Parathyroid adenoma (tissue), 2 donors: ENCODE data around the gene RSPH10B2.
"Not testable (repeated sequence)": the region's sequence is repeated elsewhere in the genome, so short reads cannot be mapped to it uniquely, and the experiment has no call there.

Experiments
- H2AFZ ChIP-seq: fragments of 300-600 bp; sonication (generic); one replicate; pipeline ENCODE4 v1.7.0; 2017; ENCODE audit warnings: antibody characterized with exemption, mild to moderate bottlenecking
- H3K27ac ChIP-seq: fragments of 300-600 bp; sonication (generic); one replicate; pipeline ENCODE4 v1.7.0; 2017
- H3K27me3 ChIP-seq: fragments of 300-600 bp; sonication (generic); one replicate; pipeline ENCODE4 v1.7.0; 2017; ENCODE audit warnings: low read length; ENCODE audit not compliant: control insufficient read depth, insufficient read depth
- H3K36me3 ChIP-seq: fragments of 300-600 bp; sonication (generic); one replicate; pipeline ENCODE4 v1.7.0; 2017; ENCODE audit warnings: low read length; ENCODE audit not compliant: control insufficient read depth, insufficient read depth
- H3K4me1 ChIP-seq: fragments of 300-600 bp; sonication (generic); one replicate; pipeline ENCODE4 v1.7.0; 2017; ENCODE audit warnings: control low read depth
- H3K4me2 ChIP-seq: fragments of 300-600 bp; sonication (generic); one replicate; pipeline ENCODE4 v1.7.0; 2017; ENCODE audit warnings: low read length
- H3K4me3 ChIP-seq: fragments of 300-600 bp; sonication (generic); one replicate; pipeline ENCODE4 v1.7.0; 2017; ENCODE audit warnings: low read depth, low read length
- H3K79me2 ChIP-seq: fragments of 300-600 bp; sonication (generic); one replicate; pipeline ENCODE4 v1.7.0; 2017; ENCODE audit warnings: control low read depth
- H3K9ac ChIP-seq: fragments of 300-600 bp; sonication (generic); one replicate; pipeline ENCODE4 v1.7.0; 2017; ENCODE audit warnings: mild to moderate bottlenecking
- H3K9me3 ChIP-seq: fragments of 300-600 bp; sonication (generic); one replicate; pipeline ENCODE4 v1.7.0; 2017; ENCODE audit warnings: low read length; ENCODE audit not compliant: control insufficient read depth
- CTCF ChIP-seq: fragments of 300-600 bp; sonication (generic); IDR thresholded peaks from one replicate; pipeline ENCODE4 v1.7.0; 2017; ENCODE audit warnings: antibody characterized with exemption, mild to moderate bottlenecking
- donor health status: primary hyperparathyroidism.

RSPH10B2 gene

GRCh38 chr7:6753964-6754363 is at the start of gene RSPH10B2:
Gene RSPH10B2 (plus strand): TSS chr7:6754103. CDS start chr7:6757678, 3,575 bp downstream.
- H3K4me3 ChIP-seq = not testable (repeated sequence)

GRCh38 chr7:6705959-6706665 is 47.8 kb upstream of the RSPH10B2 start:
- no peaks in the 10 kb centered on the region for H3K9me3 ChIP-seq
- H3K27ac ChIP-seq = peak overlapping the region; percentile 55
- H2AFZ ChIP-seq = peak overlapping the region; percentile 97
- no peak for TF ChIP-seq CTCF
- H3K4me1 ChIP-seq = peaks cover 24% of the 10 kb centered on the region
- no peaks in the 10 kb centered on the region for H3K27me3 ChIP-seq
- H3K4me3 ChIP-seq = peak overlapping the region; percentile 84
- peak overlapping the region; percentile 71 for H3K9ac ChIP-seq
- no peaks in the 10 kb centered on the region for H3K36me3 ChIP-seq
- H3K4me2 ChIP-seq = peak overlapping the region; percentile 86
- peaks cover 42% of the 10 kb centered on the region for H3K79me2 ChIP-seq

More at GRCh38 chr7:6753964-6754363, at the start of gene RSPH10B2:
- H3K79me2 ChIP-seq, H3K4me1 ChIP-seq, H3K4me2 ChIP-seq, H2AFZ ChIP-seq, H3K9me3 ChIP-seq, H3K27ac ChIP-seq, H3K36me3 ChIP-seq, H3K9ac ChIP-seq, H3K27me3 ChIP-seq: not testable (repeated sequence)

- Histone ChIP-seq H3K27me3 (no peaks in the 10 kb centered on the region), H3K9ac (peak within 1 kb of the TSS; percentile 71)
Measured at GRCh38 chr7:6706666-6707407, 47.1 kb upstream of the RSPH10B2 start, which contains the start of gene ZNF12. Gene ZNF12 (minus strand): TSS chr7:6706947. CDS start chr7:6705173, 1,774 bp downstream.

GRCh38 chr7:6708304-6708703 is 45.6 kb upstream of the RSPH10B2 start:
- Histone ChIP-seq H3K36me3 (no peaks in the 10 kb centered on the region), H3K9ac (no peak overlapping the region), H3K27ac (no peak overlapping the region), H2AFZ (no peak overlapping the region), H3K4me2 (no peak overlapping the region), H3K79me2 (peaks cover 35% of the 10 kb centered on the region), H3K27me3 (no peaks in the 10 kb centered on the region), H3K9me3 (no peaks in the 10 kb centered on the region), H3K4me1 (peaks cover 17% of the 10 kb centered on the region), H3K4me3 (no peak overlapping the region)
- TF ChIP-seq CTCF = no peak

More at GRCh38 chr7:6706666-6707407, 47.1 kb upstream of the RSPH10B2 start, which contains the start of gene ZNF12:
- Histone ChIP-seq H3K4me2 (peak within 1 kb of the TSS; percentile 86), H3K9me3 (no peaks in the 10 kb centered on the region), H3K27ac (peak within 1 kb of the TSS; percentile 55), H3K79me2 (peaks cover 39% of the 10 kb centered on the region), H3K4me1 (peaks cover 23% of the 10 kb centered on the region), H3K36me3 (no peaks in the 10 kb centered on the region), H3K4me3 (peak within 1 kb of the TSS; percentile 84), H2AFZ (peak within 1 kb of the TSS; percentile 97)
- TF ChIP-seq CTCF = no peak

GRCh38 chr7:6709808-6710207 is 44.1 kb upstream of the RSPH10B2 start:
- Histone ChIP-seq H3K4me1 (peaks cover 12% of the 10 kb centered on the region), H3K9me3 (no peaks in the 10 kb centered on the region), H3K9ac (no peak overlapping the region), H3K27ac (no peak overlapping the region), H3K36me3 (no peaks in the 10 kb centered on the region), H2AFZ (no peak overlapping the region), H3K4me2 (no peak overlapping the region), H3K4me3 (no peak overlapping the region), H3K79me2 (peaks cover 23% of the 10 kb centered on the region), H3K27me3 (no peaks in the 10 kb centered on the region)
- no peak for TF ChIP-seq CTCF
